Endodermal cell (in vitro differentiated cells): ENCODE data around the gene HCAR1. TPM values are rescaled to one million over a fixed set of nuclear protein-coding genes. Genes with fewer than 3 reads are reported as not detected.

Experiments used
- DNase-seq: peaks from one replicate; pipeline ENCODE4 v3.0.0-alpha.2; 2017
- H3K27ac ChIP-seq: 2 replicates; pipeline ENCODE4 v1.5.1; 2013; ENCODE audit warnings: mild to moderate bottlenecking, low read depth, low read length, moderate library complexity
- H3K27me3 ChIP-seq: 2 replicates; pipeline ENCODE4 v1.6.1; 2013; ENCODE audit warnings: mild to moderate bottlenecking, low read length, moderate library complexity; ENCODE audit not compliant: insufficient read depth, control insufficient read depth, poor library complexity, severe bottlenecking
- H3K36me3 ChIP-seq: 2 replicates; pipeline ENCODE4 v1.7.0; 2013; ENCODE audit warnings: mild to moderate bottlenecking, low read length, moderate library complexity; ENCODE audit not compliant: control insufficient read depth, insufficient read depth
- H3K4me1 ChIP-seq: one replicate; pipeline ENCODE4 v1.7.0; 2013; ENCODE audit warnings: low read length; ENCODE audit not compliant: control insufficient read depth, insufficient read depth
- H3K4me3 ChIP-seq: 2 replicates; pipeline ENCODE4 v1.5.1; 2013; ENCODE audit warnings: mild to moderate bottlenecking, low read length, moderate library complexity
- H3K9ac ChIP-seq: 2 replicates; pipeline ENCODE4 v1.6.1; 2013; ENCODE audit warnings: mild to moderate bottlenecking, low read length, moderate library complexity; ENCODE audit not compliant: poor library complexity, severe bottlenecking; ENCODE audit errors: extremely low read depth
- H3K9me3 ChIP-seq: 2 replicates; pipeline ENCODE4 v1.6.1; 2013; ENCODE audit warnings: mild to moderate bottlenecking, low read length, moderate library complexity; ENCODE audit not compliant: control insufficient read depth
- H3K27ac Mint-ChIP-seq: 2 replicates; pipeline ENCODE4 v1.8.0; 2020; ENCODE audit warnings: mixed read lengths
- H3K27me3 Mint-ChIP-seq: 2 replicates; pipeline ENCODE4 v1.8.0; 2021; ENCODE audit warnings: mild to moderate bottlenecking, mixed read lengths; ENCODE audit not compliant: insufficient read depth
- H3K36me3 Mint-ChIP-seq: 2 replicates; pipeline ENCODE4 v1.8.0; 2020; ENCODE audit warnings: low read depth, mixed read lengths
- H3K4me1 Mint-ChIP-seq: 2 replicates; pipeline ENCODE4 v1.8.0; 2020; ENCODE audit warnings: mixed read lengths
- H3K4me3 Mint-ChIP-seq: 2 replicates; pipeline ENCODE4 v1.8.0; 2020; ENCODE audit warnings: mild to moderate bottlenecking, moderate library complexity, mixed read lengths
- H3K9me3 Mint-ChIP-seq: 2 replicates; pipeline ENCODE4 v1.8.0; 2020; ENCODE audit warnings: mild to moderate bottlenecking, mixed read lengths
- CTCF ChIP-seq: fragments of 200-600 bp; sonication (generic); conservative IDR thresholded peaks from 2 replicates; pipeline ENCODE4 v1.5.0; 2021; ENCODE audit warnings: antibody characterized with exemption, mild to moderate bottlenecking
- WGBS, 2 experiments: methylation state at CpG; one replicate each; pipeline versions ENCODE4 v1.1.5 to v1.1.7; 2013; ENCODE audit warnings: missing lambda C conversion rate in 2 of 2, mixed read lengths in 1 of 2; ENCODE audit not compliant: insufficient coverage in 1 of 2, insufficient read length in 1 of 2; 5-methylcytosine and 5-hydroxymethylcytosine counted together
- total RNA-seq, 2 donors: library from RNA; stranded (reverse); fragmentation: NEBNext Ultra II Directional in 1 of 2; extraction: Animal tissue kit (Norgen Biotek cat#: 25700) in 1 of 2; gene quantifications; 2 replicates in 1 of 2; 3 replicates in 1 of 2; pipeline ENCODE4 v1.2.1, GENCODE V29; 2021

Gene HCAR1
- total RNA-seq, 2 donors from 2014 or later = 0.04 TPM; not detected in 1

GRCh38 chr12:122732170-122732569, 1.5 kb upstream of the HCAR1 start:
- Histone ChIP-seq H3K4me3 (no peak overlapping the region), H3K9me3 (no peaks in the 10 kb centered on the region), H3K27ac (no peak overlapping the region), H3K36me3 (no peaks in the 10 kb centered on the region), H3K27me3 (no peaks in the 10 kb centered on the region), H3K9ac (no peak overlapping the region), H3K4me1 (peaks cover 7% of the 10 kb centered on the region)
- peaks cover 19% of the 10 kb centered on the region for H3K4me1 Mint-ChIP-seq
- H3K9me3 Mint-ChIP-seq = no peaks in the 10 kb centered on the region
- WGBS, 2 experiments = 96 to 100% methylated on average over 3 of the region's 3 CpGs
- H3K4me3 Mint-ChIP-seq = no peak overlapping the region
- no peaks in the 10 kb centered on the region for H3K36me3 Mint-ChIP-seq
- no peak for DNase-seq
- no peak for TF ChIP-seq CTCF
- H3K27me3 Mint-ChIP-seq = no peaks in the 10 kb centered on the region
- H3K27ac Mint-ChIP-seq = no peak overlapping the region

GRCh38 chr12:122729583-122730214, 945 bp downstream of the HCAR1 start:
- Mint-ChIP-seq H3K36me3 (no peaks in the 10 kb centered on the region), H3K4me3 (no peak overlapping the region), H3K27ac (no peak overlapping the region), H3K4me1 (peaks cover 29% of the 10 kb centered on the region), H3K9me3 (no peaks in the 10 kb centered on the region), H3K27me3 (no peaks in the 10 kb centered on the region)
- Histone ChIP-seq H3K4me1 (peaks cover 7% of the 10 kb centered on the region), H3K9ac (no peak overlapping the region), H3K27ac (no peak overlapping the region), H3K36me3 (no peaks in the 10 kb centered on the region), H3K9me3 (no peaks in the 10 kb centered on the region), H3K27me3 (no peaks in the 10 kb centered on the region), H3K4me3 (no peak overlapping the region)
- WGBS, 2 experiments = 94 to 97% methylated on average over 27 of the region's 27 CpGs
- no peak for DNase-seq
- no peak for TF ChIP-seq CTCF

- peak overlapping the region; percentile 94 for H3K27ac Mint-ChIP-seq
- peak overlapping the region; percentile 55 for H3K9ac ChIP-seq
- no peaks in the 10 kb centered on the region for H3K9me3 ChIP-seq
- no peak overlapping the region for H3K4me3 Mint-ChIP-seq
- peaks cover 7% of the 10 kb centered on the region for H3K4me1 ChIP-seq
- H3K4me1 Mint-ChIP-seq = peaks cover 22% of the 10 kb centered on the region
- peak; percentile 80 for DNase-seq
- 39% methylated on average over 3 of the region's 5 CpGs; no CpG with 5 or more reads in 1 of the 2 experiments for WGBS, 2 experiments
- TF ChIP-seq CTCF = no peak
- H3K4me3 ChIP-seq = no peak overlapping the region
- no peaks in the 10 kb centered on the region for H3K27me3 ChIP-seq
- H3K36me3 ChIP-seq = no peaks in the 10 kb centered on the region
- H3K27me3 Mint-ChIP-seq = no peaks in the 10 kb centered on the region
- no peaks in the 10 kb centered on the region for H3K9me3 Mint-ChIP-seq
- no peak overlapping the region for H3K27ac ChIP-seq
- H3K36me3 Mint-ChIP-seq = no peaks in the 10 kb centered on the region
Observed at GRCh38 chr12:122726080-122726558, 4.5 kb downstream of the HCAR1 start.
